ENCODE data around the gene LZIC. TPM values are rescaled to one million over a fixed set of nuclear protein-coding genes. Genes with fewer than 3 reads are reported as not detected.
"Not testable (repeated sequence)": the region's sequence is repeated elsewhere in the genome, so short reads cannot be mapped to it uniquely, and the experiment has no call there.

Gene LZIC
- total RNA-seq, 1 experiment from 2014 or later: 19.8 TPM

DNA sequence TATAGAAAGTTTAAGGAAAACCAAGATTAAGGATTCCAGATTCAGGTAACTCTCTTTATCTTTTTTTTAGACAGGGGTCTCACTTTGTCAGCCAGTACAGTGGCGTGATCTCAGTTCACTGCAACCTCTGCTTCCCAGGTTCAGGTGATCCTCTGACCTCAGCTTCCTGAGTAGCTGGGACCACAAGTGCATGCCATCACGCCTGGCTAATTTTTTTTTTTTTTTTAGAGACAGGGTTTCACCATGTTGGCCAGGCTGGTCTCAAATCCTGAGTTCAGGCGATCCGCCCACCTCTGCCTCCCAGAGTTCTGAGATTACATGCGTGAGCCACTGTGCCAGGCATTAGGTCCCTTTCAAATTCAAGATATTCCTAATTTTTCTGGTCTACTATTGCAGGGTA lies 15.9 kb downstream of the LZIC start:
- Mint-ChIP-seq H3K4me3 (ENCODE audit: low read depth, unreplicated experiment) (no peak overlapping the region), H3K4me1 (ENCODE audit: low read depth, unreplicated experiment) (no peaks in the 10 kb centered on the region), H3K36me3 (ENCODE audit: insufficient read depth, unreplicated experiment) (peaks cover 10% of the 10 kb centered on the region), H3K9me3 (ENCODE audit: low read depth, unreplicated experiment) (no peaks in the 10 kb centered on the region), H3K27me3 (ENCODE audit: unreplicated experiment) (no peaks in the 10 kb centered on the region), H3K27ac (ENCODE audit: unreplicated experiment) (no peak overlapping the region)
- intact Hi-C loops (cut with micrococcal nuclease; ENCODE audit: unreplicated experiment): no loop called here
- TF ChIP-seq, protein P1, sequence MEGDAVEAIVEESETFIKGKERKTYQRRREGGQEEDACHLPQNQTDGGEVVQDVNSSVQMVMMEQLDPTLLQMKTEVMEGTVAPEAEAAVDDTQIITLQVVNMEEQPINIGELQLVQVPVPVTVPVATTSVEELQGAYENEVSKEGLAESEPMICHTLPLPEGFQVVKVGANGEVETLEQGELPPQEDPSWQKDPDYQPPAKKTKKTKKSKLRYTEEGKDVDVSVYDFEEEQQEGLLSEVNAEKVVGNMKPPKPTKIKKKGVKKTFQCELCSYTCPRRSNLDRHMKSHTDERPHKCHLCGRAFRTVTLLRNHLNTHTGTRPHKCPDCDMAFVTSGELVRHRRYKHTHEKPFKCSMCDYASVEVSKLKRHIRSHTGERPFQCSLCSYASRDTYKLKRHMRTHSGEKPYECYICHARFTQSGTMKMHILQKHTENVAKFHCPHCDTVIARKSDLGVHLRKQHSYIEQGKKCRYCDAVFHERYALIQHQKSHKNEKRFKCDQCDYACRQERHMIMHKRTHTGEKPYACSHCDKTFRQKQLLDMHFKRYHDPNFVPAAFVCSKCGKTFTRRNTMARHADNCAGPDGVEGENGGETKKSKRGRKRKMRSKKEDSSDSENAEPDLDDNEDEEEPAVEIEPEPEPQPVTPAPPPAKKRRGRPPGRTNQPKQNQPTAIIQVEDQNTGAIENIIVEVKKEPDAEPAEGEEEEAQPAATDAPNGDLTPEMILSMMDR (IDR thresholded peaks at IDR 0.05; ENCODE audit: unreplicated experiment): no peak
- BruUV-seq (replicated peaks): no TSS peak
- no peak for DNase-seq
- CTCF ChIA-PET: no interaction called here

DNA sequence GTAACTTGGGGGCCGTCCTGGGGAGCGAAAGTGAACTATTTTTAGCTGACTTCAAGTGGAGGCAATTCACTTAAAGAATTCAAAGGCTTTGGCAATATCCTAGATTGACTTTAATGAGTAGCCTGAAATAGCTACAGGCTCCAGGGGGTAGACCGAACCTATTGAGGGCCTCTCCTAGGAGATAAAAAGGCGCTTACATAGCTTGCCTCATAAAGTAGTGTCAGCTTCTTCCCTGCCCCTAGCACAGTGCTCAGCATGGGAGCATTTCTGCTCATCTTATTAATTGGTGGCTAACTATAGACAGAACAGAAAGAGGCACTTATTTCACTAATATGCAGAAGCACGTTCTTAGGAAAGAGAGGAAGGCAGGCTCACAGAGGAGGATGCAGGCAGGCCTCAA lies 20.8 kb downstream of the LZIC start:
- BruUV-seq (replicated peaks): no TSS peak
- Mint-ChIP-seq H3K36me3 (ENCODE audit: insufficient read depth, unreplicated experiment) (no peaks in the 10 kb centered on the region), H3K4me1 (ENCODE audit: low read depth, unreplicated experiment) (no peaks in the 10 kb centered on the region), H3K4me3 (ENCODE audit: low read depth, unreplicated experiment) (no peak overlapping the region), H3K9me3 (ENCODE audit: low read depth, unreplicated experiment) (no peaks in the 10 kb centered on the region), H3K27ac (ENCODE audit: unreplicated experiment) (no peak overlapping the region), H3K27me3 (ENCODE audit: unreplicated experiment) (peaks cover 14% of the 10 kb centered on the region)
- no peak for DNase-seq
- intact Hi-C loops (cut with micrococcal nuclease; ENCODE audit: unreplicated experiment): no loop called here
- CTCF ChIA-PET: no interaction called here
- TF ChIP-seq, protein P1 (IDR thresholded peaks at IDR 0.05; ENCODE audit: unreplicated experiment): no peak

DNA sequence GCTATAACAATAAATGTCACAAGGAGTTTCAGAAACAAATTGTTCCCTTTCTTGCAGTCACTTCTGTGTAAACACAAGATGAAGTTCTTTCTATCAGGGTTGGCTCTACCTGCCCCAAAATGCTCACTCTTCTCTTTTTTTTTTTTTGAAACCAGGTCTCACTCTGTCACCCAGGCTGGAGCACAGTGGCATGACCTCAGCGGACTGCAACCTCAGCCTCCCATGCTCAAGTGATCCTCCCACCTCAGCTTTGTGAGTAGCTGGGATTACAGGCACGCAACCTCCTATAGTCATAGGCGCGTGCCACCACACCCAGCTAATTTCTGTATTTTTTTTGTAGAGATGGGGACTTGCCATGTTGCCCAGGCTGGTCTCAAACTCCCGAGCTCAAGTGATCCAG lies 22.6 kb downstream of the LZIC start:
- H3K4me1 Mint-ChIP-seq (ENCODE audit: low read depth, unreplicated experiment): no peaks in the 10 kb centered on the region
- no peaks in the 10 kb centered on the region for H3K9me3 Mint-ChIP-seq (ENCODE audit: low read depth, unreplicated experiment)
- no peak overlapping the region for H3K27ac Mint-ChIP-seq (ENCODE audit: unreplicated experiment)
- intact Hi-C loops (cut with micrococcal nuclease; ENCODE audit: unreplicated experiment): no loop called here
- CTCF ChIA-PET: no interaction called here
- no peaks in the 10 kb centered on the region for H3K36me3 Mint-ChIP-seq (ENCODE audit: insufficient read depth, unreplicated experiment)
- DNase-seq: no peak
- H3K27me3 Mint-ChIP-seq (ENCODE audit: unreplicated experiment): peaks cover 14% of the 10 kb centered on the region
- TF ChIP-seq, protein P1 (IDR thresholded peaks at IDR 0.05; ENCODE audit: unreplicated experiment): no peak
- BruUV-seq (replicated peaks): no TSS peak
- no peak overlapping the region for H3K4me3 Mint-ChIP-seq (ENCODE audit: low read depth, unreplicated experiment)

DNA sequence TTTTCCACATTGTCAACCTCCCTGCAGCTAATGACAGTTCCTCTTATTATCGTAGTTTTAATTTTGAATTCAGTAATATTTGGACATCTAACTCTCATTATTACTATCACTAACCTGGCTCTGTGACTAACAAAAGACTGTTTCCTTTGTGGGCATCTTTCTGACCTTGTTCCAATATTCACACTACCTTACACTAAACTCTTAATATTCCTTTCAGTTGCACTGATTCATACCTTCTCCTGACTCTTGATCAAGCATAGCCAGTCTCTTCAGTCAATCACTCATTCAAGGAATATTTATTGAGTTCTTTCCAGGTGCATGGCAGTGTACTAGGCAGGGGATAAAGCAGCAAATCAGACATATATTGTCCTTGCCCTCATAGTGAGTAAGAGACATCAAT lies 25.3 kb downstream of the LZIC start:
- CTCF ChIA-PET: no interaction called here
- TF ChIP-seq, protein P1 (IDR thresholded peaks at IDR 0.05; ENCODE audit: unreplicated experiment): no peak
- peaks cover 14% of the 10 kb centered on the region for H3K27me3 Mint-ChIP-seq (ENCODE audit: unreplicated experiment)
- intact Hi-C loops (cut with micrococcal nuclease; ENCODE audit: unreplicated experiment): no loop called here
- no peak for DNase-seq
- no peak overlapping the region for H3K27ac Mint-ChIP-seq (ENCODE audit: unreplicated experiment)
- H3K9me3 Mint-ChIP-seq (ENCODE audit: low read depth, unreplicated experiment): no peaks in the 10 kb centered on the region
- H3K4me1 Mint-ChIP-seq (ENCODE audit: low read depth, unreplicated experiment): peaks cover 10% of the 10 kb centered on the region
- no TSS peak for BruUV-seq (replicated peaks)
- H3K4me3 Mint-ChIP-seq (ENCODE audit: low read depth, unreplicated experiment): no peak overlapping the region
- H3K36me3 Mint-ChIP-seq (ENCODE audit: insufficient read depth, unreplicated experiment): no peaks in the 10 kb centered on the region

DNA sequence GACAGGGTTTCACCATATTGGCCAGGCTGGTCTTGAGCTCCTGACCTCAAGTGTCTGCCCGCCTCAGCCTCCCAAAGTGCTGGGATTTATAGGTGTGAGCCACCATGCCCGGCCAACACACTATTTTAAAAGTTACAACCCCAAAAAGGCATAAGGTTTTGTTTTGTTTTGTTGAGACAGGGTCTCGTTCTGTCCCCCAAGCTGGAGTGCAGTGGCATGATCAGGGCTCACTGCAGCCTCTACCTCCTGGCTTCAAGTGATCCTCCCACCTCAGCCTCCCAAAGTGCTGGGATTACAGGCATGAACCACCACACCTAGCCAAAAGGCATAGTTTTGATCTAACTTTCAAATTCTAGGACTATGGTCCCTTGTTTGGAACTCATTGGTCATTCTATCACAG lies 25.7 kb downstream of the LZIC start:
- H3K36me3 Mint-ChIP-seq (ENCODE audit: insufficient read depth, unreplicated experiment); H3K9me3 Mint-ChIP-seq (ENCODE audit: low read depth, unreplicated experiment); intact Hi-C loops (cut with micrococcal nuclease; ENCODE audit: unreplicated experiment); H3K27ac Mint-ChIP-seq (ENCODE audit: unreplicated experiment); H3K4me3 Mint-ChIP-seq (ENCODE audit: low read depth, unreplicated experiment); DNase-seq; BruUV-seq (replicated peaks): not testable (repeated sequence)
- CTCF ChIA-PET: interaction anchor here (1.2 kb wide), 1 partner anchor 133 kb away, joined by 5 read pairs; no protein-coding TSS in a partner anchor
- Mint-ChIP-seq H3K4me1 (ENCODE audit: low read depth, unreplicated experiment) (peaks cover 14% of the 10 kb centered on the region), H3K27me3 (ENCODE audit: unreplicated experiment) (peaks cover 14% of the 10 kb centered on the region)
